NCI-H748 treated with DMSO at 0.1 percent for 48 hours (cell line): ENCODE measurements around the gene ASB1.

Experiments used
- DNase-seq: peaks from one replicate; lab custom pipeline; 2025; lab: John Stamatoyannopoulos, UW

ASB1 gene, protein sequence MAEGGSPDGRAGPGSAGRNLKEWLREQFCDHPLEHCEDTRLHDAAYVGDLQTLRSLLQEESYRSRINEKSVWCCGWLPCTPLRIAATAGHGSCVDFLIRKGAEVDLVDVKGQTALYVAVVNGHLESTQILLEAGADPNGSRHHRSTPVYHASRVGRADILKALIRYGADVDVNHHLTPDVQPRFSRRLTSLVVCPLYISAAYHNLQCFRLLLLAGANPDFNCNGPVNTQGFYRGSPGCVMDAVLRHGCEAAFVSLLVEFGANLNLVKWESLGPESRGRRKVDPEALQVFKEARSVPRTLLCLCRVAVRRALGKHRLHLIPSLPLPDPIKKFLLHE

DNA sequence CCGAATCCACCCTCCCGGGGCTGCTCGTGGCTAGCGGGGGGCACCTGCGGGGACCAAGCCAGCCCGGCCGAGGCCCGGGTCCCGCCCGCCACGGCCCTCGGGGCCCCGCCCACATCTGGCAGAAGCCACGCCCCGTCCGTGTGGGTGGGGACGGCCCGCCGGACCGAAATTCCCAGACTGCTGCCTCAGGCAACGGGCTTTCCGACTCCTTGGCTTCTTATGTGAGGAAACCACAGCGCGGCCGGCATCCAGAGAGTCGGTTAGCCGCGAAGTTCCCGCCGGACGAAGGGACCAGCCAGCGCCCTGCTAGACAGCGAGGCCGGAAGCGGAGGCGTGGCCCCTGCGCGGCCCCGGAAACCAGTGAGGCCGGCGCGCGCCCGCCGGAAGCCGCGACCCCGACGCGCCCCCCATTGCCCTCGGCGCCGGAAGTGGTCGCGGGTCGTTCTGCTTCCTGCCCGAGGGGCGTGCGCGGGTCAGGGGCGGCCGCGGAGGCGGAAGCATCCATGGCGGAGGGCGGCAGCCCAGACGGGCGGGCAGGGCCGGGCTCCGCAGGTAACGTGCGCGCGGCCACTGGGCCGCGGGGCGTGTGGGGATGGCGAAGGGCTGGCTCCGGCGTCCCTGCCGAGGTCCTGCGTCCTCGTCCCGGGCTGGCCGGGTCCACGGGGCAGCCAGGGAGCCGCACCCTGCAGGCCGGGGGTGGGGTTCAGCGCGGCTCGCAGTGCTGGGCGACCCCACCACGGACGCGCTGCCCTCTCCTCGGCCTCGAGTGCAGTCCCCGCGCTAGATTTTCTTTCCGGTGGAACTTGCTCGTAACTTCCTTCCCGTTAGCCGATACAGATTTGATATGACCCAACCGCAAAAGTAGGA is at the start of gene ASB1:
ASB1 (plus strand) TSS at position 360 of the 867 bp plus-strand sequence; CDS start at position 504, 144 bp downstream.
- DNase-seq, result peak; percentile 36

DNA sequence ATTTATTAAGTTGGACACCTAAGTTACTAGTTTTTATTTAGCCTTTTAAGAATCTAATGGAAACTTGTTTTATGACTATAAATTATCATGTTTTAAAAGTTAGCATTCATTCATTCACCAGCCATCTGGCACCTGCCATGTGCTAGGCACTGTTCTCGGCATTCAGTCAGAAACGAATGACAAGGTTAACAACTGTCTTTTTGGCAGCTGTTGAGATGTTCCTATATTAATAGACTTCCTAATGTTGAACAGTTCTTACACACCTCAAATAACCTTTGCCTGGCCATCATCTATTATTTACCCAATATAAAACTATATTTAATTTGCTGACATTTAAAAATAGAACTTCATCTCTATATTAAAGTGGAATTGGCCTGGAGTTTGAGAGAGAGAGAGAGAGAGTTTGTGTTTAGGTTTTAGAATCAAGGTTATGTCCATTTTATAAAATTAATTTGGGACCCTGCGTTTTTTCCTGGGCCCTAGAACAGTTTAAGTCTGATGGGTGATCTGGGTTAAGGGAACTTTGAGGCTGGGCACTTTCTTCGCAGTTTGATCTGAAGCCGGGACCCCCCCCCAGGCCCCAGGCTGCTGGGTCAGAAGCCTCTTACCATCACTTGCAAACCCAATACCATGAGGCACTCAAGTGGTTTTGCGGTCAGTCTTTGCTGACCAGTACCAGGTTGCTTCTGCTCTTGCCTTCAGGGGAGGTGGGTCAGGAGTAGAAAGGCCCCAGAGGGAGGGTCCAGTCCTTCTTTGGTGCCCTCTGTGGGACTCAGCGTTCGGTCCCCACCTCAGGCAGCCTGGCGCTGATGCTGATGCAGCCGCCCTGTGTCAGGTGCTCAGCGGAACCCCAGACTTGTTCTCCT is 48.3 kb upstream of the ASB1 start:
- DNase-seq, result no peak

DNA sequence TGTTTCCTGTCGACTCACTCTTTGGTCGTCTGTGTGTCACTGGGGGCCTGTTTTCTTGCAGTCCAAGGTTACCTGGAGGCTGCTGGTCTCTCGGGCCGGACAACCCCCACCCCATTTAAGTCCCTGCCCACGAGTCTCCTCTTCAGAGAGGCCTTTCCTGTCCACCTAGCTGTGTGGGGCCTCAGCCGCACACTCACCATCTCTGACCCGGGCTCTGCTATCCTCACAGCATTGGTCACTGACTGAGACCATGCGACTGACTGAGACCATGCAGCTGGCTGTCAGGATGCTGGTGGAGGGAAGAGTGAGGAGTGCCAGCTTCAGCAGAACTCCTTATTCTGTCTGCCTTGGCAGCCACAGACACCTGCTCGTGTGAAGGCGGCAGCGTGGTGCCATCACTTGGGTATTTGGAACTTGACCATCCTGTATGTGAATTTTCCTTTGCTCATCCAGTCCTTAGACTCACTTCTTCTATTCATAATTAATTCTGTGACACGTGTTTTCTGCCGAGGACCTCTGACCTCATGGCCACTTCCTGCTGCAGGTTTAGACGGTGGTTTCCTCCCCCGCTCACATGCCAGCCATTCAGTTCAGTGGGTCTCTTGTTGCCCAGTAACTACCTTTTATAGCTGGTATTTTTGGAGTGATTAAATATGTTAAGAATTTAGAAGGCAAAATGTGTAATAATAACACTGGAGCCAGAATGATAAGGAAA is 47.5 kb upstream of the ASB1 start:
- DNase-seq, result no peak

DNA sequence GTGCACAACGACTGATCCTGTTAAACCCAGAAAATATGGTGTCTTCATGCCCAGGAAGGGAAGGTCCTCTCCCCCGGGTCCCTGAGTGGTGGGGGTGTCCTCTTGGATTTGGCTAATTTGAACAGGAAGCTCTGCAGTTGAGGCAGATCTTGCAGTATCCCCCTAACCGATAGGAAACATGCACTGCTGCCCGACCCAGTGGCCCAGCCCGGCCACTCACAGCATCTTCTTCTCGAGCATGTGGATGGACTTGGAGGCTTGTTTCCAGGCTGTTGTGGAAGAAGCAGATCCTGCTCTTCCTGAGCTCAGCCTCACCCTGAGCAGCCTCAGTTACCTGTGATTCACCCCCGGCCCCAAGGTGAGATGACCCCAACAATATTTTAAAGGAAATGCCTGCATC is 46.4 kb upstream of the ASB1 start:
- no peak for DNase-seq

DNA sequence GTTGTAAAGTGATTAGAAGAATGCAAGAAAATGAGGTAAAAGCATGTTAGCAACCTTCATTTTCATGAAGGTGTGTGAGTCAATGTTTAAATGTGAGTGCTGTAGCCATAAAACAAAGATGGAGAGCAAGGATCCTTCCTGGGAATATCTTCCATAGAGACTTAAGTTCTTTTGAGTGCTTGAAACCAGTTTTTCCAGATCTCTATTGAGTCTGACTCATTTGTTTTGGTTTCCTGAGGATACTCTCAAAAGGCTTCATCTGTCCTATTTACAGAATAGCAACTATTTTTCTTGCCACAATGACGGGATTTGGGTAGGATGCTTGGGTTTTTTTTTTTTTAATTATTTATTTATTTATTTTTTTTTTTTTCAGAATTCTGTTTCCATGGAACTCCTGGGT is 45.9 kb upstream of the ASB1 start:
- peak; percentile 34 for DNase-seq

DNA sequence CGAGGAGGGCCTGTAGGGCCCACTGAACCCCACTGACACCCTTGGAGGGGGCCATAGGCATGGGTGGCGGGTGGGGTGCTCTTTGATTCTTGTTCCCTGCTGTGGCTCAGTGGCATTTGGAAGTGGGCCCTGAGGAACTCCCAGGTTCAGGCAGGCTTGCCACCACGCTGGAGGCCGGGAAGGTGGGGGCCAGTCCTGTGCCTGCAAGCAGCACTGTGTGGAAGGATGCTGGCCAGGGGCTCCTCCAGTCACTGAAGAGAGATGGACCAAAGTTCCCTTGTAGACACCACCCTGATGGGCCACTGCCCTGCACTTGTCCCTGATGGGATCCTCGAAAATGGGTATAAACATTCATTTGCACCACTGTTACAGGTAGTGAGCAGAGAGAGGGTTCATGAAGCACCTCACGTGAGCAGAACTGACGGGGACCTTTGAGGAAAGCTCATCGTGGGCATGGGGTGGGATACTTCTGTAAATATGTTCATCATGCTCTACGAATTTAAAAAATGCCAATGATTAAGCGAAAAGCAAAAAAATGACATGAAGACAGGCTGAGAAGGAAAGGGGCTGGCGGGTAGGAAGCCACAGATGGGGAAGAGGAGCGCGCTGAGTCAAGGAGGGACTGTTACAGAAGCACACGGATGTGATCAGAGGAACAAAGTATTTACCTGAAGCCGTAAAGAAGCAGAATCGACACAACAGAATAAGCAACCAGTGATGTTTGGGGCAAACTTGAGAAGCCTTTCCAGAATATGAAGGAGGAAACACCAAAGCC is 45.2 kb upstream of the ASB1 start:
- no peak for DNase-seq

DNA sequence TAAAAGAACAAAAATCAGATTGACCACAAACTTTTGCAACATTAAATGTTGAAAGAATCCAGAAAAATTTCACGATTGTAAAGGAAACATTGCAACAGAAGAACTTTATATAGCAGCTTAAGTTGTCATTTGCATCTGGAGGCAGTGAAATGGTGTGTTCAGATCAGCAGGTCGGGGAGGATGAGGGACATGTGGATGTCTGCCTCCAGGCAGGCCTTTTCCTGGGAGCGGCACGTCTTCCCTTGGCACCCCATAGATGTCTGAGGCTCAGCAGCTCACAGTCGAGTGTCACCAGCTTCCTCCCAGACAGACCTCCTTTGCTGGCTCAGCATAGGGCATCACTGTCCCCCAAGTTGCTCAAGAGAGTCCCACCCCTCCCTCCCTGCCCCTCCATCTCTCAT is 44.3 kb upstream of the ASB1 start:
- no peak for DNase-seq

DNA sequence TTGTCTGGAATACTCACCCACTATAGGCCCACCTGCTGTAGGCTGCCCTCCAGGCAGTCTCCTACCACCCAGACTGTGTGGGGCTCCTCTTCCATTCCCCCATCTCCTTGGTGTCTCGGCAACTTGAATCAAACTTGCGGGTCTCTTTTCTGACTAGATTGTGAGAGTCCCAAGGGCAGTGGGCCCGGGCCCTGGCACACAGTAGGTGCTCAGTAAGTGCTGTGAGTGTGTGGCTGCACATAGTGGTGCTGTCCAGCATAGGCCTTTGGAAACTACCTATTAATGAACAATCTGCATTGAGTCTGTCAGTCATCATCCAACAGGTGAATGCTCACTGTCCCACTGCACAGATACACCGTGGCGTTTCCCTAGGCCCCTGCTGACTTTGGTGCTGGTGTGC is 43.6 kb upstream of the ASB1 start:
- no peak for DNase-seq

DNA sequence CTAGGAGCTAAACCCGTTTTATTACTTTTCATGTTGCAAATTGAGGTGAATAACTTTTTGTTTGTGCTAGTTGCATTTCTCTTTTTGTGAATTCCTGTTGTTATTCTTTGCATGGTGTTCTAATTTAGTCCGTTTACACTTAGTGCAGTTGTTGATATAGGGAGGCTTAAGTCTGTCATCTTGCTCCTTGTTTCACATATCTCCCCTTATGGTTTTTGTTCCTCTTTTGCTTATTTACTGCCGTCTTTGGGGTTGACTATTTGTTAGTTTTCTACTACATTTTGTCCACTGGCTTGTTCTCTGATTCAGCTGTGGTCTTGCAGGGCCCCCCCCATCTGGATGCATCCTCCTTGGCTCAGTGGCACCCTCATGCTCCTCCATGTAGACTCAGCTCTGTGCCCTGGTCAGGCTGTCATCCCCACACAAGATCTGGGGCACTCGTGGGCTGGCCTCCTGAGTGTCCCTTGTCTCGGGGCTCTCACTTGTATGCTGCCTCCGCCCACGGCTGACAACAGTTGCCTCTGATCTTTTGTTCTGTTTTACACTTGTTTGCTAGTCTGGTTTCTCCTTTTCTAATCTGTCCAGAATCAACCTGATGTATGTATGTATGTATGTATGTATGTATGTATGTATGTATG is 42.9 kb upstream of the ASB1 start:
- no peak for DNase-seq

DNA sequence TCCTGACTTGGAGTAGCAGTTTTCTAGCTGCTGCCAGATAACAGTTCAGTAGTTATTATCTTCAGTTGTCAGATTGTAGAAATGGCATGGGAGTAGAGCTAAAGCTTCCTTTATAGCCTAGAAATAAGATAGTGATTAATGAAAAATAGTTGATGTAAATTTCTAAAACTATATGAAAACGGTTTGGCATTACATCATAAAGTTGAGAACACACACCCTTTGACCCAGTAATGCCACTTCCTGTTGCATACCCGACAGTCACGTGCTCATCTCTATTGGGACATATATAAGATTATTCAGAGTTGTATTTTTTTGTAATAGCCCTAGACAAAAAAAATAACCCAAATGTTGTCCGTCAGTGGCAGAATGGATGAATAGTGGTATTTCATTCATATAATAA is 39.4 kb upstream of the ASB1 start:
- no peak for DNase-seq

DNA sequence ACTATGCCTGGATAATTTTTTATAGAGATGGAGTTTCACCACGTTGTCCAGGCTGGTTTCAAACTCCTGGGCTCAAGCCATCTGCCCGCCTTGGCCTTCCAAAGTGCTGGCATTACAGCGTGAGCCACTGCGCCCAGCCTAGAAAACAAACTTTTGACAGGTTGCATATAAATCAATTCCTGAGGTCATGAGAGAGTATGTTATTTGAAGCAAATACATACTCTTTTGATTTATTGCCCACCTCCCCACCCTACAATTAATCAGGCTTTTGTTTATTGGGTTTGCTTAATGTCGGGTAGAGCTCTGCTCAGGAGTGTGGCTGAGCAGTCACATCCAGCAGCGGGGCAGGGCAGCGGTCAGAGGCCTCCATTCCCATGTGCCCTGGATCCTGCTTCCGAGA is 37.9 kb upstream of the ASB1 start:
- DNase-seq, result peak; percentile 31

DNA sequence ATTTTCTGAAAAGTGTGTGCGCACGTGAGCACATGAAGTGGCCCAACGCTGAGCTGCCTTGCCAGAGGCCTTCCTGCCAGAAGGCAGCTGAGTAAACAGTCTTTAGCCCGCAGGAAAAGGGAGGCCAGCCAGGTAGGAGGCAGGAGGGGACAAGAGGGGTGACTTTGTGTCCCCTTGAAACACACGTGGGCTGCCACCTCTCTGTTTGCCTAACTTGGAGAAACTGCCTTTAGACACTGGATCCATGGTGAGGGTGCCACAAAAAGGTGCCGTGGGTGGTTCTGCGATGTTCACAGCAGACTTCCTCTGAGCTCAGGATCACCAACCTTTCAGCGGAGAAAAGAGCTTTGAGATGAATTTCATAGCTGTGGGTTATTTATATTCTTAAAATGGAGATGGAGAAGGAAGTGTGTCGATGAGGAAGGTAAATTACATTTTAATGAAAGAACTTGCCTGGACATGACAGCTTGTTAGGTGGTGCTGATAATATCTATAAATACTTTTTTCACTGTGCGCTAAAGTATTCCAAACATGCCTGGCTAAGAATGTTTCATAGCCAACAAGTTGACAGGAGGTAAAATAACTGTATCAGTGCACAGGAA is 36.6 kb upstream of the ASB1 start:
- peak; percentile 67 for DNase-seq

DNA sequence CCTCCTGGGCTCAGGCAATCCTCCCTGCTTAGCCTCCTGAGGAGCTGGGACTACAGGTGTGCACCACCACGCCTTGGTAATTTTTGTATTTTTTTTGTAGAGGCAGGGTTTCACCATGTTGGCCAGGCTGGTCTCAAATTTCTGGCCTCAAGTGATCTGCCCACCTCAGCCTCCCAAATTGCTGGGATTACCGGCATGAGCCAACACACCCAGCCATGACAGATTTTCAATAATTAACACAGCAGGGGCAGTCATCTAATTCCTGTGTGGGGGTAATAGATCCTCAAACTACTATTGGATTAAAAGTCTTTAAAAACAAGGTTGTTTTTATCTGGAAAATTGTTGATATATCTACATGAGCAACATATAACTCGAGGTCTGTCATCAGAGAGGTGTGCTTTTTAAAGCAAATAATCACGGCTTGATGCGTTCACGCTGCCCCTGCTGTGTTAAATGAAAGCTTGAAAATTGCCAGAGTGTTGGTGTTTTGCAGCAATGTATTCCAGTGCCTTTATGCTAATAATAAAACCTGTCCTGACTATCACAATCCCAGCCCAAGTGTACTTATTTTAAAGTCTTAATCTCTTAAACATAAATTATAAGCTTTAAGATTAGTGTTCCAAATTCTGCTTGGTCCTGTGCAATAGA is 35.6 kb upstream of the ASB1 start:
- DNase-seq, result peak; percentile 48

DNA sequence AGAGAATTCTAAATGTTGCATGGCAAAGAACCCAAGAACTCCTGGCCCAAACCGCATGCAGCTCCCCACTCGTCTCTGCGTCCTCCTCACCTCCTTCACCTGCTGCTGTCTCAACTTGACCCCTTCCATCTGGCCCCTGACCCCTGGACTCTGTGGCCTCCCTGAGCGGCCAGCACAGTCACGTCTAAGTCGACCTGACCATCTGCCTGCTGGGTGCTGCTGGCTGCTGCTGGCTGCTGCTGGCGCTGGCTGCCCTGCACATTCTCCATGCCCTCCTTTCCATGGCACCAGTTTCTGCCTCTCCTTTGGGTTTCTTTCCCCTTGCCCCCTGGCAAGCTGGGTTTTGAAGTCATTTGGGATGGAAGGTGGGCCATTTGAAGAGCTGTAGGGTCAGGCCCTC is 30.1 kb upstream of the ASB1 start:
- DNase-seq, result no peak

DNA sequence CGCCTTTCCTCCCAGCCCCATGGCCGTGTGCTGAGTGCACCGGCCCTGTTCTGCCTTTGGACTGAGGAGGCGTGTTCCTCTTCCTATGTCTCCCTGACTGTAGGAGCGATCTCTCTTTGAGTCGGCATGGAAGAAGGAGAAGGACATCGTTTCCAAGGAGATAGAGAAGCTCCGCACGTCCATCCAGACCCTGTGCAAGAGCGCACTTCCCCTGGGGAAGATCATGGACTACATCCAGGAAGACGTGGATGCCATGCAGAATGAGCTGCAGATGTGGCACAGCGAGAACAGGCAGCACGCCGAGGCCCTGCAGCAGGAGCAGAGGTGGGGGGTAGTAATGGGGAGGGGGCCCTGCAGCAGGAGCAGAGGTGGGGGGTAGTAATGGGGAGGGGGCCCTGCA is 29.4 kb upstream of the ASB1 start:
- DNase-seq, result no peak

DNA sequence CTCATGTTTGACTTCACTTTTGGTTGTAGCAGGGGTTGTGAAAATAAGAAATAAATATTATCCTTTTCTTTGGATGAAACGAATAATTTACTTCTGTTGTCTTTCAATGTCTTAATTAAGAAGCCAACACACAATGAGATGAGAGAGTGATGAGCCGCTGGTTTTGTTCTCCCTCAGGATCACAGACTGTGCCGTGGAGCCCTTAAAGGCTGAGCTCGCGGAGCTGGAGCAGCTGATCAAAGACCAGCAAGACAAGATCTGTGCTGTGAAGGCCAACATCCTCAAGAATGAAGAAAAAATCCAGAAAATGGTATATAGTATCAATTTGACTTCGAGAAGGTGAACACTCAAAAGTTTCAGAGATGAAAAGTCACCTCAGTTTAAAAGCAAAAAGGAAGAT is 28.1 kb upstream of the ASB1 start:
- no peak for DNase-seq

DNA sequence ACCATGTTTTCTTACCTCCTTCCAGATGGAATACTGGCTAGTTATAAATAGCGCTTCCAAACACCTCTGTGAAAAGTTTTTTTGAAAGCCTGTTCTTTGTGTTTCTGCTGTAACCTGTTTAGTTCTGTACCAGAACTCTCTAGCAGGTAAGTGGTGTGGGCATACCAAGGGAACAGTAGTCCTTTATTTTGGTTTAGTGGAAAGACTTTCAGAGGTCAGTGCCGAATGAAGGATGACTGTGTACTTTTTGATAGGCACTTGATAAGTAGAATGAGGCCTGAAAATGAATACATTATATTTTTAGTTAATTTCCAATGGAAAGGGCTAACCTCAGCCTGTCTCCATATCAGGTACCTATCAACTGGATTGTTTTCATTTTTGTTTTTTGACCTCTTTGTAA is 27.6 kb upstream of the ASB1 start:
- no peak for DNase-seq

DNA sequence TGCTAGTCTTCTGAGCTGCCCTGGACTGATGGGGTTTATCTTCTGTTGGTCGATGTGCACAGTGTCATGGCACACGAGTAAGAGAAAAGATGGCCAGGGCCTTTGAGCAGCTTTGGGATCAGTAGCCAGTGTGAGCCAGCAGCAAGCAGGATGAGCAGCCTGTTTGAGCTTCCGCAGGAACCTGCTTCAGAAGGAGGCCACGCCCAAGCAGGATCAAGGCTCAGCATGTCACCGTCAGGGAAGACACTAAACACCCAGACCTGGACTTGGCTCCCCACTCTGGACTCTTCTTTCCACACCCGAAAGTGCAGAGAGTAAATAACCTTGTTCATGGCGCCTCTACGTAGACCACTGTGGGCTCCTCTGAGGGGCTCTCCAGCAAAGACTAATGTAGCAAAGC is 25.2 kb upstream of the ASB1 start:
- DNase-seq, result no peak

DNA sequence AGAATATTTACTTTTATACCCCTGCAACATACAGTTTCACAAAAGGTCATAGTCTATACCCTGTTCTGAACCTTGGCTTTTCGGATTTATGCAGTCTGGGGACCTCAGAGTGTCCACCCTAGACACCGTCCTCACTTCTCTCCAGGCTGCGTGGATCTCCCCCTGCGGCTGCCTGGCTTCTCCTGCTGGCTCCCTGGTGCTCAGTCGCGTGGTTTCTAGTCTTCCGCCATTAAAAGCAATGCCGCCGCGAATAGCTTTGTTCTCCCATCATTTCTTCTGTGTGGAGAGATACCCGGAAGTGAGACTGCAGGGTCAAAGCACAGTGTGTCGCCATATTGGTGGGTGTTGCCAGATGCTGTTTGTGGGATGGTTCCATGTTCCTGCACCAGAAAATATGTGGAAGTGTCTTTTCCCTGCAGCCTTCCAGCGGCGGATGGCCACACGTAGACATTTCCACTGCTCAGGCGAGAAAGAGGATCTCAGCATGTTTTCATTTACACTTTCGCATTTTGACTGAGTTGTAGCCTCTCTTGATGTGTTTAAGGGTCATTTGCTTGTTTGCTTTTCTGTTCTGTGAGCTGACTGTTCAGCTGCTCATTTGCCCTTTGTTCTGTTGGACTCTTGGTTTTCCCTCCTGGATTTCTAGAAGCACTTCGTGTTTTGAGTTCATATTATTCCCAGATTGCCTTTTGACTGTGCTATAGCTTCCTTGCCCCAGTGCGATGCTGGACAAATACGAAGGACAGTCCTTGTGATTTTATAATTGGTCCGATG is 22.9 kb upstream of the ASB1 start:
- no peak for DNase-seq
